Measurements from ENCODE around the gene GGN.
"Not testable (repeated sequence)": the region's sequence is repeated elsewhere in the genome, so short reads cannot be mapped to it uniquely, and the experiment has no call there.

The GGN gene, protein sequence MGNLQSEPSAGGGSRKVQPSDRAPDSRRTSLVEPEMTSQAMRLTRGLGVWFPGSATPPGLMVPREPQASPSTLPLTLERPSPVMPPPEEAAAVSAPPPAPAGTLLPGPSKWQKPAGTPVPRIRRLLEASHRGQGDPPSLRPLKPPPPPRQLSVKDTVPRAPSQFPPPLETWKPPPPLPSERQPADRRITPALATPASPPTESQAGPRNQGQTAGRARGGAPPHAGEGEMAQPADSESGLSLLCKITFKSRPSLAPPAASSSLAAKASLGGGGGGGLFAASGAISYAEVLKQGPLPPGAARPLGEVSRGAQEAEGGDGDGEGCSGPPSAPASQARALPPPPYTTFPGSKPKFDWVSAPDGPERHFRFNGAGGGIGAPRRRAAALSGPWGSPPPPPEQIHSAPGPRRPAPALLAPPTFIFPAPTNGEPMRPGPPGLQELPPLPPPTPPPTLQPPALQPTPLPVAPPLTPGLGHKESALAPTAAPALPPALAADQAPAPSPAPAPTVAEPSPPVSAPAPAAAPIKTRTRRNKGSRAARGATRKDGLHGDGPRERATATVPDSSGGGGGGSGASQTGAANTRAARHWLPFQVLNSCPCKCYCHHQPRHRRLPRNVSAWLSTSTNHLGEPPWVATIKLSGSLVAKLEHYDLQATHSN
- total RNA-seq, result 0 to 0.12 (median 0) reads per million in 4 experiments

DNA sequence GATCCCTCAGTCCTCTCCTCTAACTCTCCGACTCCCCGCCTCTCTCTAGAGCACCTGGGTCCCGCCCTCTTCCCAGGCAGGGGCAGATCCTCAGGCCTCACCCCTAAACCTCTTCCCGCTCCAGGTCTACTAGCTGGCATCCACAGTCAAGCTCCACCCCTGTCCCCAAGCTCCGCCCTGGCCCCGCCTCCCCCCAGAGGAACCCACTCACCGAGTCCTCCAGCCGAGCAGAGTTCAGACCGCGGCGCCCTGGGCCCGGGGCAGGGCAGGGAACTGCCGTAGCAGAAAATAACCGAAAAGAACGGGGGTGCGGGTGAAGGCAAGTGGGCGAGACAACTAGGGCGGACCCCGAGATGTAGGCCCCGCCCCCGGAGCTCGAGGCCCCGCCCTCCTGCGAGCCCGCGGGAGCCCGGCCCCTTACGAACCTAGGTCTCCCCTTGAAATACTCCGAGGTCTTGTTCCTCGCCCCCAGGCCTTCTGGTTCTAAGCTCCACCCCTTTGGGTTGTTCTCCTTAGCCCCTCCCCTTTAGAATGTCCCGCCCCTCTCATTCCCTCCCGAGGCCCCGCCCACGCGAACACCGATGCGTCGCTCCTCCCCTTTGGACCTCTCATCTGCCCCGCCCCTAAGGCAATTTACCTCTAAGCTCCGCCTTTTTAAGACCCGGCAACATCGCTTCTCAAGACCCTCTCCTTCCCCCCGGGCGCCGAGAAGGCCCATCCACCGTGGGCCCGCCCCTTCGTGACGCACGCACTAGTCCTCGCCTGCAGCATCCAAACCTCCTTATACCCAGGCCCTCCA, at the start of gene GGN:
Gene GGN, minus strand, starts transcription at position 485 of the 799 bp plus-strand sequence. CDS start 773 bp downstream, outside the sequence.
- peak; percentile 80 for DNase-seq

DNA sequence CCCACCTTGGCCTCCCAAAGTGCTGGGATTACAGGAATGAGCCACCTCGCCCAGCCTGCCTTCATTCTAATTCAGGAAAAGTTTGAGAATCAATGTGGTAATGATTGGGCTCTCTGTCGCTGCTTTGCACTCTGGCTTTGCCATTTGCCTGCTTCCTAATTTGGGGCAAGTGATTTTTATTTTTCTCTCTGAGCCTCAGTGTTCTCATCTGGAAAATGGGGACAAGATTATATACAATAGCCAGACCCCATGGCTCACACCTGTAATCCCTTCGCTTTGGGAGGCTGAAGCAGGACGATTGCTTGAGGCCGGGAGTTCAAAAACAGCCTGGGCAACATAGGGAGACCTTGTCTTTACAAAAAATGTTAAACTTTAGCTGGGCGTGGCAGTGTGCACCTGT, 49.5 kb upstream of the GGN start:
- DNase-seq, result no peak

DNA sequence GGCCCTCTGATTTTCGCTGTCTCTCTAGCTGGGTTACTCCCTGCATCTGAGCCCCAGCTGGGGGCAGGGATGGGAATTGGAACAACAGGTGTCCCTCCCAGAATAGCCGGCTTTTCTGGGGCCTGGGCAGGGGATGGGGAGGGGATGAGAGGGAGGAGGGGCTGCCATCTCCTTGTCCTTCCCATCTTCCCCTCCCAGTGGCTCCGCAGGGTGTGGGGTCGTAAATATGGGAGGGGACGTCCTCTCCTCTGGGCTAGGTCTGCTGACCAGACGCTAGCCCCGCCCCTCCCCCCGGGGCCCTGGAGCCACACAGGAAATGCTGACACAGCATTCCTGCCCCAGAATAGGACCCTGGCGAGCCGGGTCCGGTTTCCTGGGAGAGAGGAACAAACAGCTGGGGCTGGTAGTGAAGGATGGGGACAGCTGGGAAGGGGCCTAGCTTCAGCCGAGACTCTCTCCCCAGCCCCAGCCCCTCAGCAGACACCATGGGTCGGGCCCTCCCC, 46.8 kb upstream of the GGN start:
- no peak for DNase-seq

DNA sequence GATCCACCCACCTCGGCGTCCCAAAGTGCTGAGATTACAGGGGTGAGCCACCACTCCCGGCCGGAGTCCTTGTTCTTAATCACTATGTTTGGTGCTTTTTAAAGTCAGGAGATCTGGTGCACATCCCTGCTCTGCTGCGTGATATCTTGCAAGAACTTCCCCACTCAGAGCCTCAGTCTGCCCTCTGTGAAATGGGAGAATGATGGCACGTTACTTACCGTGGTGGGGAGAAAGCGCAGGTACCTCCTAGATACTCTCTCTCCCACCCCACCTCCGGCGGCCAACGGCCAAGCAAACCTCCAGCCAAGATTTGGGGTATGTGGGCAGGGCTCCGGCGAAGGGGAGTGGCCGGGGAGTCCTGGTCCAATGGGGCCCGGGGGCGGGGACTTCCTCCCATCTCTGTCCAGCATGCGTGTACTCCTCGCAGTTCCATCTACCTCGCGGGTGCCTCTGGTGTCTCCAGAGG, 45.5 kb upstream of the GGN start, which contains the start of gene RYR1:
Gene RYR1, plus strand, starts transcription at position 424 of the 466 bp plus-strand sequence. CDS start 139 bp downstream, outside the sequence.
- DNase-seq, result no peak

DNA sequence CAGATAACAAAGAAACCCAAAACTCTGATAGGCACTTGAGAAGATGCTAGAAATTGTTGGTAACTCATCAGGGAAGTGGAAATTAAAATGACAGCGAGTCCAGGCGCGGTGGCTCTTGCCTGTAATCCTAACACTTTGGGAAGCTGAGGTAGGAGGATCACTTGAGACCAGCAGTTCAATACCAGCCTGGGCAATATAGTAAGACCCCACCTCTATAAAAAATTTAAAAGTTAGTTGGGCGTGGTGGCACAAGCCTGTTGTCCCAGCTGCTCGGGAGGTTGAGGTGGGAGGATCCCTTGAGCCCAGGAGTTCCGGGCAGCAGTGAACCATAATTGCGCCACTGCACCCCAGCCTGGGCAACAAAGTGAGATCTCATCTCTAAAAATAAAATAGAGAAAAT, 43.1 kb upstream of the GGN start:
- DNase-seq, result no peak

DNA sequence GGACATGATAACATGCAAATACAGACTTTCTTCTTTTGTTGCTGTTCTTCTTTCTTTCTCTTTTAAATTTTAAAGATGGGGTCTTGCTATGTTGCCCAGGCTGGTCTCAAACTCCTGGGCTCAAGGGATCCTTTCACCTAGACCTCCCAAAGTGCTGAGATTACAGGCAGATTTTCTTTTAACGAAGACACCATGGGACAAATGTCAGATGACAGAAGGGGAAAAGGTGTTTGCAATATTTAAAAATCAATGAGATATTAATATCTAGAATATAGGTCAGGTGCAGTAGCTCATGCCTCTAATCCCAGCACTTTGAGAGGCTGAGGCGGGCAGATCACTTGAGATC, 42.0 kb upstream of the GGN start:
- DNase-seq, result no peak

DNA sequence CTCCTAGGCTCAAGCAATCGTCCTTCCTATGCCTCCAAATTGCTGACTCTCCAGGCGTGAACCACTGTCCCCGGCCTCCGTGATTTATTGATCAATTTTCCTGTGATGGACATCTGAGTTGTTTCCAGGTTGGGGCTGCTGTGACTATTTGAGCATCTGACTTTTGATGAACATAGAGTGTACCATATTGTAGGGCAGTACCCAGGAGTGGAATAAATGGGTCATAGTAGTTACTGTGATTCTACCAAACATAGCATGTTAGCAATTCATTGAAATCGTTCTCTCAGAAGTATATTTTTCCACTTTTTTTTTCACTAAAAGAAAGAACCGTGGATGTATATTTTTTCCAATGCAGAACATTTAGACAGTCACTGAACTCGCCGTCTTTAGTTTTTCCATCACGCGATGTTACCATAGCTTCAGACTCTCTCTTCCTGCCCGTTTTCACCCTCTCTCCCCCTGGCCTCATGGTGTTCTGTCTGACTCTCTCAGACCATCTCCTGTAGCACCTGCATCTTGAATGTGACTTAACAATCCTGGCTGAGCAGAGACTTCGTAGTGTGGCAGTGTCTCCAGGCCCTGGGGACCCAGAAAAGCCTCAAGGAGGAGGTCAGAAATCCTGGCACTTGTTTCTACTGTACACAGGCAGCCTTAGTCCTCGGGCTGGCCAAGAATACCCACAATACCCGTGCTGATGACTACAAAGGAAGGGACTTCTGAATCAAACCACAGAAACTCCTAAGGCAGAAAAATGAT, 41.4 kb upstream of the GGN start:
- DNase-seq, result no peak

DNA sequence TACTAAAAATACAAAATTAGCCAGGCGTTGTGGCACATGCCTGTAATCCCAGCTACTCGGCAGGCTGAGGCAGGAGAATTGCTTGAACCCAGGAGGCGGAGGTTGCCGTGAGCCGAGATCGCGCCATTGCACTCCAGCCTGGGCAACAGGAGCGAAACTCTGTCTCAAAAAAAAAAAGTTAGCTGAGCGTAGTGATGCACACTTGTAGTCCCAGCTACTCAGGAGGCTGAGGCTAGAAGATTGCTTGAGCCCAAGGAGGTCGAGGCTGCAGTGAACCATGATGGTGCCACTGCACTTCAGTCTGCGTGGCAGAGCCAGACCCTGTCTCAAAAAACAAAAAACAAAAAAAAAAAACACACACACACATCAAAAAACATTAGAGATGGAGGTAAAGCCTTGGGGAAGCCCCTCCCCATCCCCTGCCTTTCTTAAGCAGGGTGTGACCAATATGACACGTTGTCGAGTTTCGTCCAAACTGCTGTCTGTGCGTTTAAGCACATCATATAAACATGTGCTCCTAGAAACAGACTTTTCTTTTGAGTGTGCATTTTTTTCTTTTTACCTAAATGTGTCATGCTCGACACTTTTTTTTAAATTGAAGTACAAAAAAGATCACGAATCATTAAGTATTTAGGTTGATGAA, 39.3 kb upstream of the GGN start:
- DNase-seq, result not testable (repeated sequence)

DNA sequence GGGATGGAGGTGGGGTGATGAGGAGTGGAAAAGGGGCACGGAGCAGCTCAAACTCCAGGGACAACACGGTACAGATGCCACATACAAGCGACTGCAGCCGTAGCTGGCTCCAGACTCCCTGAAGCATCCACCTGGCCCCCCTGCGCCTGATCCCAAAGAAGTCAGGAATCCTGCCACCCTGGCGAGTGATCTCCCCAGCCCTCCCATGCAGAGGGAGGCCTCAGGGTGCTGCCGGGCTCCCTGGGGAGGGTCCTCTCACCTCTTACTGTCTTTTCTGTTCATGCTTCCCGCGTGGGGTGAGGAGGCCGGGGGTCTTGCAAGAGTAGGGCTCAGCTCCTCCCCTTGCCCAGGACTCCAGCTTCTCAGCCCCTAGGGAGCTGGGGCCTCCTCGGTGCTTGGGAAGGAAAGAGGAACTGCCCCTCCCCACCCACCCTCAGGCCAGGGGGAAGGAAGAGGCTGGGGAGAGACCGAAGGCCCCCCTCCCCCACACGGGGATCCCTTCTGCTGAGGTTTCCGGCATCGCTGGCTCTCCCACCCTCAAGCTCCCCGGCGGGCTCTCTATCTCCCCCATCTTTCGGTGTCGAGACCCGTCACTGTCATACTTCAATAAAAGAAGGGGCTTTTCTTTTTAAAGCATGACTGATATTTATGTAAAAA, 38.1 kb upstream of the GGN start, which contains the start of gene RASGRP4:
Gene RASGRP4, minus strand, starts transcription at position 410 of the 657 bp plus-strand sequence. Its CDS starts 128 bp downstream, at position 282.
- DNase-seq, result no peak

DNA sequence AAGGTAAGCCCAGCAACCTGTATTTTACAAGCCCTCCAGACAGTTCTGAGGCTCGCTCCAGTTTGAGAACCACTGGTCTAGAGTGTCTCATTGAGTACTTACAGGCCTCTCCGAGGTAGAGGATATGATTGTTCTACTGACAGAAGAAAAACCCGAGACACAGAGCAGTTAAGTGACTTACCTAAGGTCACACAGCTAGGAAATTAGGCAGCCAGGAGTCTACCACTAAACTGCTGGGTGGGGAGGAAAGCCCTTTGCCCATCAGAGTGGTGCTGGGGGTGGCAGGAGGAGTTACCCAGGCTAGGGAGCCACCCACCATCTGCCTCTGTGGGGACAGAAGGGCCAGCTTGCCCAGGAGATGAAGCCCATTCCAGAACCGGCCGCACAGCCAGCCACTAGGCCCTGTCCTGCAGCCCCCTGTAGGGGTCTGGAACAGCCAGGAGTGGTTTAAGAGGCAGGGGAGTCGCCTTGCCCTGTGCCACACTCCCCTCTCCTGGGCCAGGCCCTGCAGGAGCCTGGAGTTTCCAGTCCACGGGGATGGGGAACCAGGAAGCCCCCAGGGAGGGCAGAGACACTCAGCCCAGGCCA, 37.5 kb upstream of the GGN start:
- no peak for DNase-seq

DNA sequence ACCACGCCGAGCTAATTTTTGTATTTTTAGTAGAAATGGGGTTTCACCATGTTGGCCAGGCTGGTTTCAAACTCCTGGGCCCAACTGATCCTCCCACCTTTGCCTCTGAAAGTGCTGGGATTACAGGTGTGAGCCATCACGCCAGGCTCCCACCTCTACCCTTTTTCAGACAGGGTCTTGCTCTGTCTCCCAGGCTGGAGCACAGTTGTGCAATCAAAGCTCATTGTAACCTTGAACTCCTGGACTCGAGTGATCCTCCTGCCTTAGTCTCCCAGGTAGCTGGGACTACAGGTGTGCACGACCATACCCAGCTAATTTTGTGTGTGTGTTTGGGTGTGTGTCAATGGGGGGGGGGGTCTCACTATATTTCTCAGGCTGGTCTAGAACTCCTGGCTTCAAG, 36.4 kb upstream of the GGN start:
- DNase-seq, result no peak

DNA sequence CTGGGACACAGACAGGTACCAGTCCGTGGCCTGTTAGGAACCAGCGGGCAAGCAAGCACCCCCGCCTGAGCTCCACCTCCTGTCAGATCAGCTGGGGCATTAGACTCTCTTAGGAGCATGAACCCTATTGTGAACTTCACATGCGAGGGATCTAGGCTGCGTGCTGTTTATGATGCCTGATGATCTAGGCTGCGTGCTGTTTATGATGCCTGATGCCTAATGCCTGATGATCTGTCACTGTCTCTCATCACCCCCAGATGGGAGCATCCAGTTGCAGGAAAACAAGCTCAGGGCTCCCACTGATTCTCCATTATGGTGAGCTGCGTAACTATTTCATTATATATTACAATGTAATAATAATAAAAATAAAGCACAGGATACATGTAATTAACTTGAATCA, 34.6 kb upstream of the GGN start:
- no peak for DNase-seq

DNA sequence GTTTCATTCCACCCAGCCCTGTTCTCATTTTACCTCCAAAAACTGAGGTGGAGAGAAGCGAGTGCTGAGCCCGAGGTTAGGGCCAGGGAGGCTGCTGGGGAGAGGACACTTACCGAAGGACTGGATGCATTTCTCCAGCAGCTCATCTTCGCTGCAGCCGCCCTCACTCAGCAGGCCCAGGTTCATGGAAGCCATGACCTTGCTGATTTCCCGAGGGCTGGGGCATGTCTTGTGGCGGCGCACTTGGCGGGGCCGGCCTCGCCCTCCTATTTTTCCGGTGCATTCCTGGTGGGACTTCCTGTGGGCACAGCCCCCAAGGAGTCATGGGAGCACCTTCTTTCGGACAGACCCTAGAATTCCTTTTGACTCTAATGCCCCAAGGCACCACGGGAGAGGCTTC, 34.0 kb upstream of the GGN start:
- DNase-seq, result no peak

DNA sequence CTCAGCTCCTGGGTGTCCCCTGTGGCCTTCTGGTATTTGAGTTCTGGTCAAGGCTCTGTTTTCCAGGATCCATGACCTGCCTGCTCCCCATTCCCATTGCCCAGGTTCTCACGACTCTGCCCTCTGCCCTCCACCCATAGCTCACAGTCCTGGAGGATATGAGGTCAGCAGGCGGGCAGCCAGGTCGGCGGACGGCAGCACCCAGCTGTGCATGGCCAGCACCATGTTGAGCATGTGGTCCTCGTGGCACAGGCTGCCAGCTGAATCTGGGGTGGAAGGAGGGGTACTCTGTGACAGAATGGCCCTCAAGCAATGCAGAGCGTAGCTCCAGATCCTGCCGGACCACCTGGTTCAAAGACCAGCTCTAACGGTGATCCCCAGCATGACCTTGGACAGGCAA, 33.1 kb upstream of the GGN start:
- DNase-seq, result no peak

DNA sequence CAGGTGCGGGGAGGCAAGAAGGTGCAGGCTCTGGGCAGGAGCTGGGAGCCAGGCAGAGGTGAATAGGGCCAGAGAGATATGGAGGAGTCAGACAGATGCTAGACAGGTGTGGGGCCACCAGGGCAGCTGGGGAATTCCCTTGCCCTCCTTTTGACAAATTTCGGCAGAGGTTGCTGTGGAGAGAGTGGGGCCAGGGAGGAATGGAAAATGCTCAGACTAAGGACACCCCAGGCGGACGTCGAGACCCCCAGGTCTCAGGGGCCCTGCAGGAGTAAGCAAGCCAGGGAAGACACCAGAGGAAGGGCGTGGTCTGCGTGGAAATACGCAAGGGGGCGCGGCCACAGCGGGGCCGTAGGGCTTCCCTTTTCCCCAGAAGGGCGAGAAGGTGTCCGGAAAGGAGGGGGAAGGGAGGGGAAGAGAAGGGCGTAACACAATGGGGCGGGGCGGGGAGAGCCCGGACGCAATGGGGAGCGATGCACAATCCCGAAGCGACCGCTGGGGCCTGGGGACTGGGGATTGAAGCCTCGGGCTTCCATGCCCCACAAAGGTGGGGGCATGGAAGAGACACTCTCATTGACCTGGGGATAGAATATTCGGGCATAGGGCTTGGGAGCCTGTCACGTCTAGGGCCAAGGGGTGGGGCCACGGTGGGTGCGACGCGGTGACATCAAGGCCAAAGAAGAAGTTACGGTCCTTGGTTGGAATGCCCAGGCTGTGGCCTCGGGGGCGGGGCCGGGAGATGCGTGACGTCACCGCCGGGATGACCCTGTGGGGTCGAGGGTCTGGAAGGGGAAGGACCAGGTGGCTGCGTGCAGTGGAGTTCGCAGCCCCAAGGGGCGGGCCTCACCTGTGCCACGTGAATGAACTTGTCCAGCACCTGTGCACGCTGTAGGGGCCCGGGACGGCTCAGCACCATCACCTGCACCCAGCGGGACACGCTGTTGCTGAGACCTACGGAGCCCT, 30.0 kb upstream of the GGN start:
- DNase-seq, result no peak

DNA sequence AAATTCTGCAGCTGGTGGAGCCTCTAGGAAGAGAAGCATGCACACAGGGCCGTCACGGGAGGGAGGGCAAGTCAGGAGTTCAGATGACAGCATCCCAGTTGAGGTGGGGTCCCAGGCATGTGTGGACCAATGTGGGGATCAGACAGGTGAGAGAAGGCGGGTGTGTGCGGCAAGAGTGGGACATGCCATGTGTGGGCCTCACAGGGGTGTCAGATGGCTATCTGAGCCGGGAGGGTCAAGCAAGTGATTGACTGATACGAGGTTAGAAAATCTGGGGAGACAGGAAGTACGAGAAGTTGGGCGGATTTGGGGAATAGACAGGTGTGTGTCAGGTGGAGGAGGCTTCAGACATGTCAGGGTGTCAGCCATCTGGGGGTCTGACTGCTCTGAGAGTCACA, 29.3 kb upstream of the GGN start:
- DNase-seq, result no peak

DNA sequence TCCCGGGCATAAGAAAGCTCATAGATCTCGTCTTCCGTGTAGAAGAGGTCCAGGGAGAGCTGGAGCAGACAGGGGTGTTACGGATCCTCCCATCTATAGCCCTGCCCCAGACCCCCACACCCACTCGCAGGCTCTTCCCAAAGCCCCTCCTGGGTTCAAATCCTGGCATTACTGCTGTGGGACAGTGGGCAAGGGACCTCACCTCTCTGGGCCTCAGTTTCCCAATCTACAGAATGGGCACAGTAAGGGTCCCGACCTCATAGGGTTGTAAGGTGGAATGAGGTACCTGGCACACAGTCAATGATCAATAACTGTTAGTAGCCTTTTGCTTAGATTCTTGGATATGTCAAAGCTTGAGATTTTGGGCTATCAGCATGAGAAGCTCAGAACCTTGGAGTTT, 25.6 kb upstream of the GGN start:
- DNase-seq, result no peak

DNA sequence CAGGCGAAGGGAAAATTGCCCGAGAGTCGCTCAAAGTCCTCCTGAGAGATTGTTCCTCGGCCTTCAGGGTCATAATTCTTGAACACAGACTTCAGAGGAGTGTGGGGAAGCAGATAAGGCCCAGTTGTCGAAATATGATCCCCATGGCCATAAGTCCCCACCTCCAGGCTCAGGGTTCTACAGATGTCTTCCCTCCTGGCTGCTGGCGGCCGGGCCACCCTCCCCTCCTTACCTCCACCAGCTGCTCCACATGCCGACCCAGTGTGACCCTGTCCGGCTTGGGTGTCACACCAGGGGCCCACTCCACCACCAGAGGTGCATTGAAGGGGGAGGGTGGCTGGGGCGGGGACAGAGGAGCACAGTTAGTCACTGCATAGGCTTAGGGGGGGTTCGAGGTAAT, 25.1 kb upstream of the GGN start:
- no peak for DNase-seq

DNA sequence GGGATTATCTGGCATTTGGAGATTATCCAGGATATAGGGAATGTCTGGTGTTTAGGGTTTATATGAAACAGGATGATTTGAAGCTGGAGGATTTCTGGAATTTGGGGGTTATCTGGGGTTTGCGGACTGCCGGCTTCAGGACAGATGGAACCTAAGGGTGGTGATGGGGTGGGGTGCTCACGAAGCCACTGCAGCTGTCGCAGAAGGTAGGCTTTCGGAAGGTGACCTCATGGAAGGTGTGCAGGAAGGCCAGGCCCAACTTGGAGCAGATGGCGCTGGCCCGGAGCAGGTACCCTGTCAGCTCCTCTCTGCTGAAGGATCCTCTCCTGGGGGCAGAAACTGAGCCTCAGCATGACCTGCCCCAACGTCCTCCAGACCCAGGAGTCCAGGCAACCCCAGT, 24.7 kb upstream of the GGN start:
- no peak for DNase-seq

DNA sequence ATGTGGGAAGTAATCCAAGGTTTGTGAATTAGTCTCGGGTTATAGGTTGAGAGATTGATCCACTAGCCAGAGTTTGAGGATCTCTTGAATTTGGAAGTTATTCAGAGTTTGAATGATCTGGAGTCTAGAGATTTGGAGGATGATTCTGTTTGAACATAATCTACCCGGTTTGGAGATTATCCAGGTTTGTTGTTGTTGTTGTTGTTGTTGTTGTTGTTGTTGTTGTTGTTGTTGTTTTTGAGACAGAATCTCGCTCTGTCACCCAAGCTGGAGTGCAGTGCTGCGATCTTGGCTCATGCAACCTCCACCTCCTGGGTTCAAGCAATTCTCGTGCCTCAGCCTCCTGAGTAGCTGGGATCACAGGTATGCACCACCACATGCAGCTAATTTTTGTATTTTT, 24.1 kb upstream of the GGN start:
- not testable (repeated sequence) for DNase-seq
